ENCODE results near the gene GPATCH11.

The GPATCH11 gene

DNA sequence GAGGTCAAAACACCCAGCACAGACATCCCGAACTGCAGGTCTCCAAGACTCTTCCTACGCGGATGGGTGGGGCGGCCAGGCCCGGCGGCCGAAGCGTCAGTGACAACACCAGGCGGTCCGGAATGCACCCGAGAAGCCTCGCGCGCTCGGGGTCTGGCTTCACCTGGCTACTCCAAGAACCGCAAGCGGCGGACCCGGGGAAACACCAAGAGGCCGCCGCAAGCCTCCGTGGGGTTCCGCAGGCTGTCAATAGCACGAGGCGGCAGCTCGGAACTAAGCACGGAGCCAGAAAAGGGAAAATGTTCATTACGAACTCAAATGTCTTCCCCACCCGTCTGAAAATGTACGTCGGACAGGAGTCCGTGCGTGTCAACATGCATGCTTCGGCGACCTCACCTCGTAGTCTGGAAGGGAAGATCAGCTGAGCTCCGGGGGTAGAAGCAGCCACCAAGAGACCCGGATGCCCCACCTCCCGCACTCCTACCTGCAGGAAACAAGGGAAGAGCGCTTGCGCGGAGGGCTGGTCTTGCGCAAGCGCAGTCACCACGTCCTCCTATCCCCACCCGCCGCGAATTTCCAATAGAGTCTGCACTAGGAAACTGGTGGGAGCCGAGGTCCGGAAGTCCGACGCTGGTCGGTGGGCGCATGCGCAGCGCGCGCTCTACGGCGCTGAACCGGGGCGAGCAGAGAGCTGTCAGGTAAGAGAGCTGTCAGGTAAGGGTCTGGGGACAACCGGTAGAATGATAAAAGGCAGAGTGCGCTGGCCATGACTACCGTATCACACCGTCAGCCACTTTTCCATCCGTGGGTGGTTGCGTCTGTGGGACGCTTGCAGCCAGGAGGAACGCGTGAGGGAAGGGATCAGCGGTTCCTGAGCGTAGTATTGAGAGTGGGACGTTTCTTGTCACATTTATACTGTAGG, at the start of gene GPATCH11, which contains the start of gene HEATR5B:
Gene GPATCH11, plus strand, starts transcription at position 646 of the 922 bp plus-strand sequence. CDS start 3,864 bp downstream, outside the sequence.
Gene HEATR5B, minus strand, starts transcription at position 500 of the 922 bp plus-strand sequence. CDS start 958 bp downstream, outside the sequence.
- DNase-seq: peak; percentile 92 to 99

DNA sequence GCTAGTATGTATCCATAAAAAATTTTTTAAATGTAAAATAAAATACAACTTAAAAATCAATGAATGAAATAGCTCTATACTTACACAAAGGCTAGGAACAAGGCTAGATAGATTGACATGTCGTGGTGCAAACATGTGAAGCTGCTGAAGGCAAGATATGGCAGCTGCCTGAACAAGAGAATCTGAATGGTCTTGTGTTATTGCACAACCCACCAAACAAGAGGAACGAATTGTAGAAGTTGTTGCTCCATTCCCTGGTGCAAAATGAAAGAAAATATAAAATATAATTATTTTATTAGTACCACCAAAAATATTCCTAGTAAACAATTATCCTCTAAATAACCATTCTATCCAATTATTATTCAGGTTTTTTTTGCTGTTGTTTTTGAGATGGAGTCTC, 46.5 kb upstream of the GPATCH11 start:
- DNase-seq: no peak

DNA sequence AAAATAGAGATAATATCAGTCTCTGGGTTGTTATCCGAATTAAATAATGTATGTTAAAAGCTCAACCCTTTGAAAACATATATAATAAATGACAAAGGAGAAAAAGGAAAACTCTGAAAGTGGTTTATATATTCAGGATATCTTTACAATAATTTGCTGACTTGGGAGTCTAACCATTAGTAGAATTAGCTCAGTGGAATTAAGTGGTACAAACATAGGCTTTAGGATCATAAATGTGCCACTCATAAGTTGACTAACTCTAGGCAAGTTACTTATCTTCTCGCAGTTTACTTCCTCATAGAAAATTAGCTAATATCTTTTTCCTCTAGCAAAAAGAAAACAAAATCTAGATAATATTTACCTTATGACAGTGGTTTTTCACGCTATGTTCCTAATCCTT, 44.7 kb upstream of the GPATCH11 start:
- DNase-seq: no peak

DNA sequence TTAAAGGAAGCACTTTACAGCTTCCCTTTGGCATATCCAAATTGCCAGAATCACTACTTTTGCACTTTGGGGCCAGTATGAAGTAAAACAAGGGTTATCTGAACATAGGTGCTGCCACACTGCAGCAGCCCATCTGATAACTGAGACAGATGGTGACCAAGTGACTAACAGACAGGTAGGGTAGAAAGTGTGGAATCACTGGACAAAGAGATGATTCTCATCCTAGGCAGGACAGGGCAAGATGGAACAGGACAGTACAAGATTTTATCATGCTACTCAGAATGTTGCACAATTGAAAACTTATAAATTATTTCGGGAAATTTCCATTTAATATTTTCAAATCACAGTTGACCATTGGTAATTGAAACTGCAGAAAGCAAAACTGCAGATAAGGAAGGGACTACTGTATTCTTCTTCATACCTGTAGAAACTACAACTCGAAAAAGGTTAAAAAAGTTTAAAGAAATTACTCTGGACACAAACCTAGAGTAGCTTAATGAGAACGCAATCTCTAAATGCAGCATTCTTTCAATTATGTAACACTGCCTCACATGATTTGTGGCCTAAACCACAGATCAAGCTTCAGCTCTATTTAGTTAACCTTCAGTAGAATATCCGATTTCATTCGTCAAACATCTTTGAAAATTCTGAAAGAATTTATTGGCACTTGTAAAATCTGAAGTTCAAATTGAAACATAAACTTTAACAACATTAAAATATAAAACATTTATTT, 31.6 kb upstream of the GPATCH11 start:
- no peak for DNase-seq

DNA sequence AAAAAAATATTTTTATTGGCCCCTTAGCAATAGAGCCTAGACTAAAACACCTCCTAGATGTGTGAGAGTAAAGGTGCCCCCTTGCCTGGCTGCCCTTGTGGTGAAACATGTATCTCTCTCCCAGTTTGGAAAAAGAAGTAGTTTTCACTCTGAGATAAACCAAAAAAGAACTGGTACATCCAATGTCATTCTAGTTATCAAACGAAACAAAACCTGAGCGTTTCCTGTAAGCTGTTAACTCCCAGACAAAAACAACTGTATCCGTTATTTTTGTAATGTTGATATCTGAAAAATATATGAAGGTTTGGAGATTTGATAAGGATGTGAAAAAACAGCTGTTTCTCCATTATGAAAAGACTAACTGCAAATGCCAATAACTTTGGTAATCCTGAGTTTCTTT, 24.5 kb upstream of the GPATCH11 start:
- DNase-seq: no peak

DNA sequence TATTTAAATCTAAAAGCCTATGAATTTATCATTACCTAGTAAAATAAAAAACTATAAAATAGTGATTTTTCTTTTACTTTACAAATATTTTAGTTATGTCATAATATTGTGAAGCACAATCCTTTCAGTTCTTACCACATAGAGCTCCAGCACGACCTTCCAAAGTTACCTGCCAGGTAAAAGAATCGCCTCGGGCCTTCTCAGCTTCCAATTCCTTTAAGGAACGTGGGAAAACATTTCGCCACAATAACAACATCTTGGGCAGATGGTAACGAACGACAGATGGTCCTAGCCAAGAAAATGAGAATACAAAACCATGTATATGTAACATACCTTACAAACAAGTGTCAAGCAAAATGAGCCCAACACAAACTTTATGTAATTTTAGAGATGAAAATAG, 23.9 kb upstream of the GPATCH11 start:
- DNase-seq: no peak

DNA sequence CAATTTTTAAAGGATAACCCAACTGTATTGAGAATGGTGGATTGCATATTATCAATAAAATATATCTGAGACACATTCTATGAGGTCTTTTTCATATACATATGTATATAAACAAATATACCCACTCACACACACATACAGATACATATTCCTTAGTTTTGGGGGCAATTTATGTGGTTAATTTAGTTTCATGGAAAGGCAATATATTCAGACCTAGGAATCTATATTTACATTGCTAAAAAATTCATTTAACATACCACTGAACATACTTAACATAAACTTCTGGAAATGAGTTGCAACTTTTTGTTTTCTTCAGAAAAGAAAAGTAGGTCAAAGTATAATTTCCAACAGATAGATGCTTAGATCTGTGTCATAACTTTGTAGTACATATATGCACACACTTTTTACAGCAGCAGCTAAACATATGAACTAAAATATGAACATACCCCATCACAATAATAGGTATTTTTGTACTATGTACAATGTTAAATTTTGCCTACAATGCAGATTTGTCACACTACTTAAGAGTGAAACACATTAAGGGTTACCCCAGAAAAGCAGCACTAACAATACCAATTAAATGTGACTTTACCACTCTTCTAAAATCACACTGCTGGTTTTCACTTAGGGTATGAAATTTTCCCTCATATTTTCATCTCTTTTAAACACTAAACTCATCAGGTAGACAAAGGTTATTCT, 23.2 kb upstream of the GPATCH11 start:
- DNase-seq: no peak

DNA sequence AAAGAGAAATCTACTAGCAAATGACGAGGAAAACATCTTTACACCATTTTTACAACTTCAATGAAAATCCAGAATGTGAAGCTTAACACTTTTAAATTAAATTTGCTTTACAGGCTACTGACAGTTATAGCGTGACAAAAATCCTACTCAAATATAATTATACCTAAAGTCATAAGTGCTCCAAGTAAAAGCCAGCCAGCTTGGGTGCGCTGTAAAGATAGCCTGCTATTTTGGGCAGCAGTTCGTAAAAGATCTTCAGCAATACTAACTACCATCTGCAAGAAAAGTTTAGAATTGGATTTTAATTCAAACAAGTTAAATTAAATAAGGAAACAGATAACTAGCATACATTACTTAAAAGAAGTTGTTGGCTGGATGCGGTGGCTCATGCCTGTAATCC, 22.5 kb upstream of the GPATCH11 start:
- no peak for DNase-seq

DNA sequence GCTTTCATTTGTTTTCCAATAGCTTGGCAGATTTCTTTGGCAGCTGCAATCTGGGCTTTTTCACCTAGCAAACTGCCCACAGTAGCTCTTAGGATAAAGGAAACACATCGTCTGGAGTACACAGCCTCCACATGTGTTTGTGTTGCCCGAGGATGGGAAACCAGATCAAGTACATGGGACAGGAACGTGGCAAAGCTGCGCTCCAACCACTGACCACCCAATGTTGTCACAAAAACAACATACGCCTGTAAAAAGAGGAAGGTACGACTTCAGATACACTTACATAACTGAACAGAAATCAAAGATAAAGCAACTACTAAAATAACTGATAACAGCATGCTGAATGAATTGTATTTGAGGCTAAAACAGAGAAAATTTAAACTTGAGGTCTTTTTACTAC, 15.6 kb upstream of the GPATCH11 start:
- no peak for DNase-seq

DNA sequence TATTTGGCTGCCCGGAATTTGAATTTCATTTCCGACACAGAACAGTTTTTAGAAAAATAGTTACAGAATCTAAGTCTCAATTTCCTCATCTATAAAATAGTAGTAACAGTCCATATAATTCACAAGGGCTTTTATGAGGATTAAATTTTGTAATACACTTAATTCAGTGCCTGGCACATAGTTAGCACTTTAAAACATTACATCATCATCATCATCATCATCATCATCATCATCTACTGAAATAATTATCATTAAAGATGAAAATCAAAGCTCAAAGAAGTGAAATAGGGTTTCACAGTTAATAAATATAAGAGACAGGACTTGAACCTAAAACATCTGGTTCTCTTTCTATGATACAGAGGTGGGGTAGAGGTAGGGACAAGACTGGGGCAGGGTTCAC, 13.4 kb upstream of the GPATCH11 start:
- DNase-seq: no peak

DNA sequence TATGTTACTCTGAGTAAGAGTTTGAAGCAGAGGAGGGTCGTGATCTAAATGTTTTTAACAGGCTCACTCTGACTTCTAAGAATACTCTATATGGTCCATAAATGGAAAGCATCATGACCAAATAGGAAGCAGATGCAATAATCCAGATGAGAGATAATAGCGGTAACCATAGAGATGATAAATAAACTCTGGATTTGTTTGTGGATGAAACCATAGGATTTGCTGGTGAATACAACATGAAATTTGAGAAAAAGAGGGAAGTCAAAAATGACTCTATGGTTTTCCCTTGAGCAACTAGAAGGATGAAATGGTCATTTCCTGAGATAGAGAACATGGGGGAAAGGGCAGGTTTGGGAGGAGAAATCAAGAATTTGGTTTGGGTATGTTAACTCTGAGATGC, 4.1 kb upstream of the GPATCH11 start:
- no peak for DNase-seq

DNA sequence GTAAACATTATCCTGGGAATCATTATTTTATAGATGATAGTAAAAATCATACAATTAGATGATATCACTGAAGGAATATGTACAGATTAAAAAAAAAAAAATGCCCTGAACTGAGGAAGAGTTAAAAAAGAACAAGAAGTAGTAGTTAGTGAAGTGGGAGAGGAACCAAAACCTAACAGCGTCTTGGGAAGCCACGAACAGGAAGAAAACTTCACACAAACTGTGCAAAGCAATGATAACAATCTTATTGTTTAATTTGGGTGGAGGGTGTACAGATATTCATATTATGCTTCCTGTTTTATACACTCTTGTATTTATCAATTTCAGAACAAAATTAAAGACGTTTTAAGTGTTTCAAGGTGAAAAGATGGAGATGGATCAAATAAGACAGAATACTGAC, 3.6 kb upstream of the GPATCH11 start:
- no peak for DNase-seq

DNA sequence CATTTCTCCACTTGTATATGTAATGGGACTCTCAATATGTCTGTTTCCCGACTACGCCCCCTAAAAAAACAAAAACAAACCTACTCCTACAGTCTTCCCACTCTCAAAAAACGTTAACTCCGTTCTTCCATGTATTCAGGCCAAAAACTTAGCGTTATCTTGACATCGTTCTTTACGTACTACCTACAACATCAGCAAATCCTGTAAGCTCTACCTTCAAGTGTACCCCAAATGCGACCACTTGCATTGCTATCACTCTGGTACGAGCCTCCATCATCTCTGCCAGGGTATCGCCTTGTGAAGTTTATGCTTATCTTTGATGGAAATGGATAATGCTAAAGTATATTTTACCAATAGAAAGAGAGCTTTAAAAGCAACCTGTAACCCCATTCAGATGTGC, 479 bp downstream of the GPATCH11 start:
- no peak for DNase-seq

DNA sequence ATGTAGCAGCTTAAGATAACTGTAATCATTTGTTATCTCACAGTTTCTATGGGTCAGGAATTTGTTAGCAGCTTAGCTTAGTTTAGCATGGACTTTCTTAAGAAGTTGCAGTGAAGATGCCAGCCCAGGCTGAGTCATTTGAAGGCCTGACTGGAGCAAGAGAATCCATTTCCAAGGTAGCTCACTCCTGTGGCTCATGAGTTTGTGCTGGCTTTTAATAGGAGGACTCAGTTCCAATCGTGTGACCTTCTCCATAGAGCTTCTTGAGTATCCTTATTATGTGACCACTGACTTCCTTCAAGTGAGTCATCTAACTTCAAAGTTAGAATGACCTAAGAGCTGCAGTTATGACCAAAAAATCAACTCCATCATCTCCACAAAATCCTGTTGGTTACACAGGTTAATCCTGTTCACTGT, 1.4 kb downstream of the GPATCH11 start:
- DNase-seq: no peak

DNA sequence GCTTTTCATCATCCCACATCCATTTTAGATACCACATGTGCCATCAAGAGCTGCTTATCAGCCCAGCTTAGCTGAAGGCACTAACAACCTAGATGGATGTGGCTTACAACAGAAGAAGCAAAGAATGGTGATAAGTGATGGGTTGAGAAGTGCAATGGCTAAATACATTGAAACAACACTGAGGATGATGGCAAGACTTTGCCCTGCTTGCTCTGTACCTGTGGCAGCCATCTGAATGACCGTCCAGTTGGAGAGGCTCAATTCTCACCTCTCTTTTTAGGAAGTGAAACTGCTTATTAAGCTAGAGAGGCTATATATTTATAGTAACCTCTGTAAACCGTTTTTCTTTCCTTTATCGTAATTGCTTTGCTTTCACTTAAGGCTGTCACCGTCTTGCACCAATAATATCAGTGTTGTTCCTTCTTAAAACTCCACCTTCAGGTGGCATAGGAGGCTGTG, 5.7 kb downstream of the GPATCH11 start:
- DNase-seq: no peak

DNA sequence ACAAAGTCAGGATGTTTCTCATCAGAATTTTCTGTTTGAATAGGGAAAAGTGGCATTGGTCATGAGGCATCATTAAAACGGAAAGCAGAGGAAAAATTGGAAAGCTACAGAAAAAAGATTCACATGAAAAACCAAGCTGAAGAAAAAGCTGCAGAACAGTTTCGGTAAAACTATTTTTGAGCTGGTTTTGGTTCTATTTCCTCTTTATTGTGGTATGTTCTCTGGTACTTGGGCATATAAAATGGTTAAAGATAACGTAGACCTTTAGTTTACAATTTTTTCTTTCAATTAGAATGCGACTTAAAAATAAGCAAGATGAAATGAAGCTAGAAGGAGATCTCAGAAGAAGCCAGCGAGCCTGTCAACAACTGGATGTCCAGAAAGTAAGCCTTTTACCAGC, 7.6 kb downstream of the GPATCH11 start:
- DNase-seq: no peak

DNA sequence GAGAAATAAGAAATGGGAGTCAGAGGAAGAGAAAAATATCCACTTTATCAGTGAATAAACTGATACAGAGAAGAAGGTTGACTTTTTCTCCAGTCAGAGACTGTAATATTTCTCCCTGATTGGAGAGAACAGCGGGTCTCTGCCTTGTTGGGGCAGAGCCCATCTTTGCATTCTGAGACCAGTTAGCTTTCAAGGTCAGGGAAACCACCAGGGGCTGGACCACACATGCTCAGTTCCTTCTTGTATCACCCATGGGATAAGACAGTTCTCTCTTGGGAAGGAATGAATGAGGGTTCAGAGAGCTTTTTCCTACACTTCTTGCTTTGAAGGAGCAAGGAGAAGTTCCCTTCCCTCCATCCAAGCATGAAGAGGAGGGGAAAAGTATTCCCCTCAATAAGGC, 12.2 kb downstream of the GPATCH11 start:
- no peak for DNase-seq

DNA sequence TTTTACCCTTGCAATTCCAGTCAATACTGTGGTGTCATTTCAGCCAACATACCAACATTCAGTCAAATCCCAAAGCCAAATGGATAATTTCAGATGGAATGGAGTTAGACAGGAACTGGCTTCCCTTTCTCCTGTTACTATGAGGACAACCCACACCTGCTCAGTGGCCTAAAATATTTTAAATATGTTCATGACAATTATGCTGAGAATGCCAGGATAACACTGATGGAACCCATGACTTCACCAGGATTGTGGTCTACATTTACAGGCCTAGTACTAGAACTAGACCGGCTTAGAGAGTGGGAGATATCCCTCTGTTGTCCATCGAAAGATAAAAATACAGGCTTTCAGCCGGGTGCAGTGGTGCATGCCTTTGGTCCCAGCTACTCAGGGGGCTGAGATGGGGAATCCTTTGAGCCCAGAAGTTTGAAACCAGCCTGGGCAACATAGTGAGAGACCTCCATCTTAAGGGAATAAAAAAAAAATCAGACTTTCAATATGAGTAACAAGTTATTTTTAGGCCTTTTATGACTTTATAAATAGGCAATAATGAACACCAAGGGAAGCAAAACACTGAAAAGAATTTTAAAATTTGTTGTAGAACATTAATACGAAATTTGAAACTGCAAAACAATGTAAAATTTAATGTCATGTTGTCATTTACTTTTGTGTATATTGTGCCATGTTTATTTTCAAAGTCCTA, 14.2 kb downstream of the GPATCH11 start:
- no peak for DNase-seq

DNA sequence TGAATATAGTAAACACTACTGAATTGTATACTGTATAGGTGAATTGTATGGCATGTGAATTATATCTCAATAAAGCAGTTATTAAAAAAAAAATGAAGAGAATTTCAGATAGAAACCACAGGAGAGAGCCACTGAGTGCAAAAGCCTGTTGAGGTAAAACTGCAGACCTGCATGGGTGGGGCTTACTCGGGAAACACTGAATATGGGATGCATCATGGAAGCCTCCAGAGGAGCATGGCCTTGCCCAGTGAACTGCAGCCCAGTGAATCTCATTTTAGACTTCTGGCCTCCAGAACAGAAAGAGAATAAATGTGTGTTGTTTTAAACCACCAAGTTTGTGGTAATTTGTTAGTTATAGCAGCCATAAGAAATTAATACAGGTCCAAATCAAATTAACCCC, 15.7 kb downstream of the GPATCH11 start:
- no peak for DNase-seq

DNA sequence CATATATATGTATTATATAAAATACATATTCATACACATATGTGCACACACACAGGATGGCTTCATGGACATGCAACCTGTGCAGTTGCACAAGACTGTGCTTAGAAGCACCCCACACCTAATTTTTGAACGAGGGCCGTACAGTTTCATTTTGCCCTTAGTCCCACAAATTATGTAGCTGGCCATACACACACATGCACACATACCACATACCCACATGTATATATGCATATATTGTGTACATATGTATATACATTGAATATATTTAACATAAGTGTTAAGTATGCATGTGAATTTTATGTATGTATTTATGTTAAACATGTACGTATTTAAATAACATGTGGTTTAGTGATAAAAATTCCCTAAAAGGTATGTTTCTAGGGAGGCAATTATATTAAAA, 18.3 kb downstream of the GPATCH11 start:
- no peak for DNase-seq

DNA sequence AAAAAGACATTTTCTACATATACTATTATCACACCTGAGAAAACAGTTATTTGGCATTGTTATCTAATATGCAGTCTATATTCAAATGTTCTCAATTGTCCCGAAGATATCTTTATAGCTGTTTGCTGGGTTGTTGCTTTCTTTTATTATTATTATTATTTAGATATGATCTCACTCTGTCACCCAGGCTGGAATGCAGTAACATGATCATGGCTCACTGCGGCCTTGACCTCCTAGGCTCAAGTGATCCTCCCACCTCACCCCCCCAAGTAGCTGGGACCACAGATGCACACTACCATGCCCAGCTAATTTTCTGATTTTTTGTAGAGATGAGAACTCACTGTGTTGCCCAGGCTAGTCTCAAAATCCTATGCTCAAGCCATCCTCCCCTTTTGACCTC, 19.9 kb downstream of the GPATCH11 start:
- DNase-seq: no peak

DNA sequence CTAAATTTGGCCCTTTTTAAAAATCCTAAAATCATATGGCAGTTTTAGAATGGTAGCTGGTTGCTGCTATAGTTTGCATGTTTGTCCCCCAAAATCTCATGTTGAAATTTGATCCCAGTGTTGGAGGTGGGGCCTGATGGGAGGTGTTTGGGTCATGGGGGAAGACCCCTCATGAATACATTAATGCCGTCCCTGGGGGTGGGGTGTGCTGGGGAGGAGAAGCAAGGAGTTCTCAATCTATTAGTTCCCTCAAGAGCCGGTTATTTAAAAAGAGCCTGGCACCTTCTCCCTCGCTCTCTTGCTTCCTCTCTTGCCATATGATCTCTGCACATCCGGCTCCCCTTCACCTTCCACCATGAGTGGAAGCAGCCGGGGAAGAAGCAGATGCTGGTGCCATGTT, 20.8 kb downstream of the GPATCH11 start:
- DNase-seq: no peak

DNA sequence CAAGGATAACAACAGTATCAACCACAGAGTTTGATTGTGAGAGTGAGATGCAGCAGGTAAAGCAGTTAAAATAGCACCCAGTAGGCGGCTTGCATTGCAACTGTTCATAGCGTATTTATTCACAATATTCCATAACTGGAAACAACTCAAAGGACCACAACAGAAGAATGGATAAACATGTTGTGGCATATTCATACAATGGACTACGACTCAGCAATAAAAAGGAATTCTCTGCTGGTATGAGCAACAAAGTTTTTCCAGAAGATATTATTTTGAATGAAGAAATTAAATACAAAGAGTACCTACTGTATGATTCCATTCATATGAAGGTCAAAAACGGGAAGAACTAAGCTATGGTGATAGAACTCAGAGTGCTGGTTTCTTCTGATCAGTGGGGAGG, 25.2 kb downstream of the GPATCH11 start:
- no peak for DNase-seq

Measured in NCI-H524 (cell line).